Measurements from ENCODE around the gene MEIOSIN.
"Not testable (repeated sequence)": the region's sequence is repeated elsewhere in the genome, so short reads cannot be mapped to it uniquely, and the experiment has no call there.

The MEIOSIN gene, protein sequence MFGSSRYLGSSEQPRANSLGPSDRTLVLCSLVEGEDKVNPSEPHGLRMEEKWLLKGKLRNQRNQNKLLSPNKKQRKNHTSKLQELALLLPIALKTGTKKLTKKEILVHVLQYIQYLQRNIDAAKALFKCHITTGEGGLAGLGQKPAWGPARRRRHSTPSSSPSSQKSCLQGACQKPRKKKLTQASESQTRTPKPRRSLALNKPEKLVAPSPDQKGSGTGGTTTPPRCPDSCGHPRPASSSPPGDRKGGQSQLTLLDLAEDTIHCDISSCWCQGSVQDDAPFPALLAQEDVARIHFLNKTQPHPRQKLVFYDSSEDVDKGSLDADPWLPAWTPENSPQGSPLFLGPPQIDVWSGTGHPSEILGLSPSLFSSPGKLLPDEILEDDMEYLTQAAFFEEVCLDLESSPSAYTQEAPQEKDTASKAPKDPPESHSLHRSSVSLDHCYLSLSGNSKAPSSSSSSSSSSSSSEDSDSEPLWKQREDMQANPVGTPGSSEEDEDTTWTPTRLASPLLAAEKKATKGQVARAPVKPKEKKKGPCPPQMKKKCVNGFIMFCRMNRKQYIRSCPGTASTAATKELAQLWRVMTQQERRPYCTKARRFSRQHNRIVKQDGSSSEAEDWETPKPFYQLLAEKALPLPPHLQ

GRCh38 chr19:45733160-45733810 is at the start of gene MEIOSIN:
TSS of gene MEIOSIN (plus strand) at chr19:45733439. CDS start at chr19:45735377, 1,938 bp downstream.
- peak; percentile 15 for DNase-seq

- not testable (repeated sequence) for DNase-seq
These were observed 48.2 kb upstream of the MEIOSIN start for GRCh38 chr19:45685045-45685444.

GRCh38 chr19:45687599-45687998 is 45.6 kb upstream of the MEIOSIN start:
- DNase-seq = no peak

DNA sequence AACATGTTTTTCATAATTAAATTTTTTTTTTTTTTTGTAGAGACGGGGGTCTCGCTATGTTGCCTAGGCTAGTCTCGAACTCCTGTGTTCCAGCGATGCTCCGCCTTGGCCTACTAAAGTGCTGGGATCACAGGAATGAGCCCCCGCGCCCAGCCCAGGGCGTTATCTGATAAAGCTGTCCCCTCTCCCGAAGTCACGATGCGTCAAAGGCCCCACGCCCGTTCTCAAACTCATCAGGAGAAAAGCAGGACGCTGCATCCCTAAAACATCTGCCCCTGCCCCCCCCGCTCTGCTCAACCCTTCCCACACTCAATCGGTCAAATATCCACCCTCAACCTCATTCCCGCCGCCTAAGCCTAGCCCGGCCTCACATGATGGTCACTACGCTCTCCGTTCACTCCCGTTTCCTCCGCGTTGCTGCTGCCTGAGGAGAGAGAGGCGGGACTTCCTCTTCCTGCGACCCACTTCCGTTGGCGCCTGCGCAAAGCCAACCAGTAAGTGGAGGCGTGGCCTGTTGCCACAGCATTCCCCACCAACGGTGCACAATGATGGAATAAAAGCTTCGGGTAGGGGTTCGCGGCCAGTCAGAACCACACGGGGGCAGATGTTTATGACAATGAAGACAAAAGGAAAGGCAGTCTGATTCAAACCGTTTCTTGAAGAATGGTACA is 41.6 kb upstream of the MEIOSIN start, which contains the start of gene SNRPD2:
Gene SNRPD2, minus strand, starts transcription at position 438 of the 671 bp plus-strand sequence. Its CDS starts 65 bp downstream, at position 373.
- DNase-seq = peak; percentile 97

DNA sequence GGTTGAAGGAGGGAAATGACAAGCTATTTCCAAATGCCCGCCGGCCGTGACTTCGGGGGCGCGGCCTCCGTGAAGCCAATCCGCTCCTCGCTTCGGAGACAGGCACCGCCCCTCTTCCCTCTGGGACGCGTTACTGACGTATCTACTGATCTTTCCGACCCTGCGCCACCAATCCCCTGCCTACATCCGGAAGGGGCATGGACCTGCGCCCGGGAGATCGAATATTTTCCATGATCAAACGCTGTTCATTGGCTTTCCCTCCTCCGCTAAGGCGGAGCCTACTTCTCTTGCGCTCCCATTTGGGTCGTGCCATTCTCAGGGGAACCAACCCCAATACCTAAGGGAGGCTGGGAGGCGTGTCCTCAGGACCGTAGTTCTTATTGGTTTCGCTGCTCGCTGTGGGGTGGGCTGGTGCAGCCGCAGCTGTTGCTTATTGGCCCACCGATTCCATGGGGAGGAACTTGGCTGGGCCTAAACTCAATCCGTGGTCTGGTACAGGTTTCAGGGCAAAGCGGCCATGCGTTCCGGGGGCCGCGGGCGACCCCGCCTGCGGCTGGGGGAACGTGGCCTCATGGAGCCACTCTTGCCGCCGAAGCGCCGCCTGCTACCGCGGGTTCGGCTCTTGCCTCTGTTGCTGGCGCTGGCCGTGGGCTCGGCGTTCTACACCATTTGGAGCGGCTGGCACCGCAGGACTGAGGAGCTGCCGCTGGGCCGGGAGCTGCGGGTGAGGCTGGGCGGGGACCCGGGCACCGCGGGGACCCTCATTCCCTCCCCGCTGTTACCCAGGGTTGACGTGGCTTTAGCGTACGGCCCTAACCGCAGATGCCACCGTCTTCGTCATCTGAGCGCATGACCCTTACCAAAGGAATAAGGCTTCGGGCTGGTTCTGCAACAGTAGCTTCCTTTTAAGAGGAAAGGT is 40.8 kb upstream of the MEIOSIN start, which contains the start of gene QPCTL:
Gene QPCTL, plus strand, starts transcription at position 480 of the 919 bp plus-strand sequence. Its CDS starts 38 bp downstream, at position 518.
- peak; percentile 100 for DNase-seq

- DNase-seq = peak; percentile 83
These were observed 40.0 kb upstream of the MEIOSIN start for GRCh38 chr19:45693106-45693788.

DNA sequence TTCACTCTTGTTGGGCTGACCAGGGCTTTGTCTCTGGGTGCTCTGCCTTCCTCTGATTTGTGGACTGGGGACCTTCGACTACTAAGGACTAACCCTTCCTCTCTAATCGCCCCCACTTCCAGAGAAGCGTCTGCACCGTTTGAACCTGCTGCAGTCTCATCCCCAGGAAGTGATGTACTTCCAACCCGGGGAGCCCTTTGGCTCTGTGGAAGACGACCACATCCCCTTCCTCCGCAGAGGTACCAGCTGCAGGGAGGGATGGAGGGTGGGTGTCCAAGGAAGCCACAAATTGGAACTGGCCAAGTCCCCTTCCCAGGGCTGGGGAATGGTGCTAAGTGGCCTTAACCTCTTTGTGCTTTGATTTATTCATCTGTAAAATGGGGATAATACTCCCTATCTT is 31.6 kb upstream of the MEIOSIN start:
- DNase-seq = no peak

DNA sequence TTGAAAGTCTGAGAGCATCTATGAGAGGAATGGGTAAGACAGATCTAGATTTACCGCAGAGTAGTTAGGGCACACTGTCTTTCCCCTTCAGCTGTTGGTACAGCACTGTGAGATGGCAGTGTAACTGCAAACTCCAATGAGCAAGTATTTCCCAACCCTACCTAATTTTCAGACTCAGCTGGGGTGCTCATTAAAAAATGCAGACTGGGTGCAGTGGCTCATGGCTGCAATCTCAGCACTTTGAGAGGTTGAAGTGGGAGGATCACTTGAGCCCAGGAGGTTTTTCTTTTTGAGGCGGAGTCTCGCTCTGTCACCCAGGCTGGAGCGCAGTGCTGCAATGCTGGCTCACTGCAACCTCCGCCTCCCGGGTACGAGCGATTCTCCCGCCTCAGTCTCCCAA is 28.1 kb upstream of the MEIOSIN start:
- no peak for DNase-seq

GRCh38 chr19:45705710-45706415 is 27.4 kb upstream of the MEIOSIN start:
- no peak for DNase-seq

DNA sequence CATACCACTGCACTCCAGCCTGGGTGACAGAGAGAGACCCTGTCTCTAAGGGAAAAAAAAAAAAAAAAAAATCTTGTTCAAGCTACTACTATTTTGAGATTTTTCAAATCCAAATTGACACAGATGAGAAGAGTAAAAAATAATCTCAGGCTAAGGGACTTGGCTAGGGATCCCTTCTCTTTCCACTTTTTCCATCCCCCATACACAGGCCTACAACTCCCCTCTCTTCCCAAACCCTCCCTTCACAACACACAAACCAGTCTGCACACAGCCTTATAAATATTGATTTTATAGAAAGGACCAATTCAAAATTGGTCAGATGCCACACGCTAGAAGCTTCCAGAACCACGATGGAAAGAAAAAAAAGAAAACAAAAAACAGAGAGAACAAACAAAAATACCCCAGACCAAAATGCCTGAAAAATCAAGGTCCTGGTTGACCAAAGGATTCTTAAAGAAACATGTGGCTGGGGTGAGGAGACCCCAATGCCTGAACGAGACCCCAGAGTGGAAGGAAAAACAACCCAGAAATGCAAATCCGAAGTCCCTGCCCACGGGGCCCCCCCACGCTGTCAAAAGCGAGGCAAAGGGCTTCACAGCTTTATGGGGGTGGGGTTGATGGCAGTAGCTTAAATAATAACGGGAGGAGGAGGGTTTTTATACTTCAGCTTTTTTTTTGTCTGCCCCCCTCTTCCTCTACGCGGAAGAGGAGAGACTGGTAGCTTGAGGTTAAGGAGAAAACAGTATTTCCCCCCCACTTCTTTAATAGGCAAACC is 22.7 kb upstream of the MEIOSIN start:
- DNase-seq = no peak

GRCh38 chr19:45711851-45712698 is 21.2 kb upstream of the MEIOSIN start:
- no peak for DNase-seq

GRCh38 chr19:45712699-45713067 is 20.6 kb upstream of the MEIOSIN start:
- no peak for DNase-seq

DNA sequence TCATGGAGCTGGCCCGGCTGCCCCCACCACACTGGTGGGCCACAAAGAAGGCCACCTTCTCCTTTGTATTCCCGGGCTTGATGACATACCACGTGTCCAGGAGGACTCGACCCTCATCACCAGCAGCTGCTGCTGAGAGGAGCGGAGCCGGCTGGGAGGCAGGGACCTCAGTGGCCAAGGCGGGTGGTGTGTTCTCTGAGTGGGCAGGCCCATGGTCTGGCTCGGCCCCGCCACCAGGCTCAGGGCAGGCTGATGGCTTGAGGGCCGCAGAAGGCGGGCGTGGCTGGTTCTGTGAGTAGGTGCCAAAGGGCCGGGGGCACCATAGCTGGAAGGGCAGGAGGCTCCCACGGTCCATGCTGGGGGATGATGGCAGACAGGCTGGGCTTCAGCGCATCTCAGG is 20.1 kb upstream of the MEIOSIN start:
- DNase-seq = no peak

DNA sequence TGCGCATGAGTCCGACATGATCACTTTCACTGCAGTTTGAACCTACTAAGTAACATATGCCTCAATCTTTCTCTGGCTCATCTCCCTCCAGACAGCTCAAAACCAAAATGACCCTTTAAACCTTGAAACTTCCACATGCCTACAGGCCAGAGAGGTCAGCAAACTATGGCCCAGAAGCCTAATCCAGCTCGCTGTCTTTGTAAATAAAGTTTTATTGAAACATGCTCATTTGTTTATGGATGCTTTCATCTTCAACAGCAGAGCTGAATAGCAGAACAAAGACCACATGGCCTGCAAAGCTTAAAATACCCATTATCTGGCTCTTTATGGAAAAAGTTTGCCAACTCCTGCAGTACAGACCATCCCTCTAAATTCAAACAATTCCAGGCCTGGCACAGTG is 18.1 kb upstream of the MEIOSIN start:
- no peak for DNase-seq

DNA sequence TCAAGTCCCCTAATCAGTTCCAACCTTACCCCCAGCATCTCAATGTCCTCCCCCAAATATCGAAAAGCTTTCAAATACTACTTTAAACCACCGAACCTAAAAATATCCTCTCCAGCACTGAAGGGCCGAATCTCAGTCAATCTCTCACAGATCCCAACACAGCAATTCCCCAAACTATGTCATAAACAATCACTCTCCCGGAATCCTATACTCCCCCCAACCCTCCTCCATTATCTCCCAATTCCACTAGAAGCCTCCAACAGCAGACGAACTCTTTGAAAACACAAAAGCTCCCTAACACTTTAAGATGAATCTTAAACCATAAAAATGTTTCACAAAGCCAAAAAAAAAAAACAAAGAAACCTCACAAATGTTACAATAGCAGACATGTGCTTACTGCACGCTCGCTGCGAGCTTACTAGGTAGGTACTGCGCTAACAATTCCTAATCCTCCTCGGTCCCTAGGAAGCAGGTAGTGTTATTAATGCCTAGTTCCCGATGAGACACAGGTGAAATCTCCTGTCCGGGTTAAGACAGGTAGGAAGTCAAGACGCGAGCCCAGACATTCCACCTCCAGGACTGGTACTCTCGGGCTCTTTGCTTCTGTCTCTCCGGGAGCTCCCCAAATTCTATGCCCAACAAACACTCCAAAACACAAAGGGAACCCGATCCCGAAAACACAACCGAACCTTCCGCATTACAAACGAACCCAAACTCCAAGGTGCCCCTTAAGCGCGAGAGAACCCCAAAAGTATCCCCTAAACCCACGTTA is 16.7 kb upstream of the MEIOSIN start:
- DNase-seq = peak; percentile 69

DNA sequence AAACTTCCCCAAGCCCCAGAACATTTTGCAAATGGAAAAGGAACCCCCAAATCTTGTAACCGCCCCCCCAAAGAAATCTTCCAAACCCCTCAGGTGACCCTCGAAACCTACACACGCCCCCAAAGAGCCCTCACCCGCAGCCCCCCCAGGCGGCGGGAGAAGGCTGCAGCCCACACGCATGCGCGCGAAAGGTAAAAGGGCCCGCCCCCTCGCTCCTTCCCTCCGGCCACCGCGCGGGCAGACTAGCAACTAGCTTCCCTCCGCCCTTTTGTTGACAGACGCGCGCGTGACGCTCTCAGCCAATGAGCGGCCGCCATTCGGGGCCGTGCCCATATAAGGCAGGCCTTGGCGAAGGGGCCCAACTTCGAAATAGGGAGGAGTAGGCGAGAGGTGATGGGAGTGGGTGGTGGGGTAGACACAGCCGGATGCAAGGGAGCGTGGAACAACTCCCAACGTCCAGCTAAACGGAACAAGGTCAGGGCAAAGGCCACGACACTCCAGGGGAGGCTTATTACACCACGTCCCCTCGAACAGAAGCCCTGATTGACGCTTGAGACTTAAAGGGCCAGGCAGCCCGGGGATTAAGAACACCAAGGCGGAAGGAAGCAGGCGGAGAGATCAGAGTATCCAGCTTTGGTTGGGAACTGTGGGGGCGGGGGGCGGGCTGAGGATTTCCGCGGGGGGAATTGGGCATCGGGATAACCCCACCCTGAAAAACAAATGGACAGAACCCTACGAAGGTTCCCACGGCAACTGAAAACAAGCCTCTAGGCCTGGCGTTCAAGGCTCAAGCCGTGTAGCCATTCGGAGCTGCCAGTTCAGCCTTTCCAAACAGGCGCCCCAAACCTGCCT is 15.9 kb upstream of the MEIOSIN start:
- DNase-seq = peak; percentile 99

Data from NCI-H69 (cell line).